Natural killer cell (primary cell): Measurements from ENCODE around the gene TNK1. TPM values are rescaled to one million over a fixed set of nuclear protein-coding genes. Genes with fewer than 3 reads are reported as not detected.
A peak's percentile ranks its signal among the peaks of the same experiment; 100 is the strongest.

Experiments used
- ATAC-seq, 3 donors: fragments of 150-1000 bp in 2 of 3; fragments of 200-7000 bp in 1 of 3; cut with Tn5 transposase; 1 replicate in 1 of 3; 2 replicates in 2 of 3; pipeline ENCODE4 v1.10.0; 2021; ENCODE audit warnings: mild to moderate bottlenecking in 2 of 3, moderate library complexity in 2 of 3
- DNase-seq, 2 donors: peaks; one replicate each; pipeline versions ENCODE4 v3.0.0 to v3.0.0-alpha.2; 2013 to 2021; ENCODE audit warnings: mixed read lengths in 1 of 2
- H3K27ac ChIP-seq: one replicate; pipeline ENCODE4 v1.5.1; 2013; ENCODE audit warnings: mild to moderate bottlenecking, low read length
- H3K27me3 ChIP-seq: one replicate; pipeline ENCODE4 v1.6.1; 2013; ENCODE audit warnings: low read length; ENCODE audit not compliant: control insufficient read depth, insufficient read depth
- H3K36me3 ChIP-seq: one replicate; pipeline ENCODE4 v1.6.1; 2013; ENCODE audit warnings: low read length; ENCODE audit not compliant: control insufficient read depth, insufficient read depth
- H3K4me1 ChIP-seq: one replicate; pipeline ENCODE4 v1.6.1; 2013; ENCODE audit warnings: low read length; ENCODE audit not compliant: control insufficient read depth, insufficient read depth
- H3K4me3 ChIP-seq: one replicate; pipeline ENCODE4 v1.5.1; 2013; ENCODE audit warnings: low read length
- H3K9me3 ChIP-seq: one replicate; pipeline ENCODE4 v1.6.1; 2013; ENCODE audit warnings: low read length; ENCODE audit not compliant: control insufficient read depth, insufficient read depth
- H3K27ac Mint-ChIP-seq, 2 donors: one replicate each; pipeline ENCODE4 v1.8.0; 2022; ENCODE audit warnings: mild to moderate bottlenecking in 2 of 2, mixed read lengths in 2 of 2, moderate library complexity in 1 of 2
- H3K27me3 Mint-ChIP-seq, 2 donors: one replicate each; pipeline ENCODE4 v1.8.0; 2022; ENCODE audit warnings: low read depth in 2 of 2, mixed read lengths in 2 of 2
- H3K36me3 Mint-ChIP-seq: one replicate; pipeline ENCODE4 v1.8.0; 2022; ENCODE audit warnings: mixed read lengths
- H3K4me1 Mint-ChIP-seq, 2 donors: one replicate each; pipeline ENCODE4 v1.8.0; 2022; ENCODE audit warnings: mixed read lengths in 2 of 2
- H3K4me3 Mint-ChIP-seq: one replicate; pipeline ENCODE4 v1.8.0; 2022; ENCODE audit warnings: mild to moderate bottlenecking, moderate library complexity, mixed read lengths
- H3K9me3 Mint-ChIP-seq, 2 donors: one replicate each; pipeline ENCODE4 v1.8.0; 2022; ENCODE audit warnings: mixed read lengths in 2 of 2
- WGBS: methylation state at CpG from one replicate; pipeline ENCODE4 v1.1.7; 2013; ENCODE audit warnings: missing lambda C conversion rate; ENCODE audit not compliant: insufficient coverage; 5-methylcytosine and 5-hydroxymethylcytosine counted together
- intact Hi-C: fragments of 100-400 bp; cut with micrococcal nuclease; formaldehyde crosslinking; loops from one replicate; pipeline ENCODE4 v1.14.2; 2022
- total RNA-seq, 4 donors: library from RNA; stranded (reverse); fragments of 120-200 nt in 1 of 4; gene quantifications; one replicate each; pipeline versions ENCODE4 v1.2.3 to v1.2.4, GENCODE V29; 2013 to 2022
- TF ChIP-seq, protein P1 (sequence below): fragments of 200-600 bp; IDR thresholded peaks from one replicate; pipeline ENCODE4 v1.8.0; 2022; ENCODE audit warnings: antibody characterized with exemption

Gene TNK1
- total RNA-seq, 3 donors from 2014 or later (not counting 1 experiment from before 2014, with no cell fraction given) = 0.18 to 1.7 (median 0.73) TPM

DNA sequence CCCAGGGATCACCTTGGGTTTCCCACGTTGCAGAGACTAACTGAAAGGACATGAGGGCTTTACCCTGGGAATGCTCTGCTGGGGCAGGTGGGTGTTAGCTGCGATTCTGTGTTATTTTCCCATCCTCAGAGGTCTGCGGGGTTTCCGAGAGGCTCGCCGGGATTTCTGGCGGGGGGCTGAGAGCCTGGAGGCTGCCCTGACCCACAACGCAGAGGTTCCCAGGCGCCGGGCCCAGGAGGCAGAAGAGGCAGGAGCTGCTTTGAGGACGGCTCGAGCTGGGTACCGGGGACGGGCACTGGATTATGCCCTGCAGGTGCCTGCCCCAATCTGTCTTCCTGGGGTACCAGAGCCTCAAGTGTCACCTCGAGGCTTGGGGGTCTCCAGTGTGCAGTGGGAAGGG, 37.6 kb upstream of the TNK1 start:
- no peak overlapping the region for H3K4me3 ChIP-seq
- H3K27ac ChIP-seq = no peak overlapping the region
- intact Hi-C loops = no loop called here
- Mint-ChIP-seq H3K27me3 (no peaks in the 10 kb centered on the region), H3K4me1 (peaks cover 6 to 27% of the 10 kb centered on the region in 2 donors), H3K4me3 (no peak overlapping the region), H3K9me3 (no peaks in the 10 kb centered on the region), H3K36me3 (no peaks in the 10 kb centered on the region), H3K27ac (no peak overlapping the region)
- ATAC-seq = no peak
- peaks cover 25% of the 10 kb centered on the region for H3K4me1 ChIP-seq
- DNase-seq = no peak
- no peaks in the 10 kb centered on the region for H3K9me3 ChIP-seq
- 92% methylated on average over 15 of the region's 15 CpGs for WGBS
- peaks cover 87% of the 10 kb centered on the region for H3K36me3 ChIP-seq
- H3K27me3 ChIP-seq = no peaks in the 10 kb centered on the region
- TF ChIP-seq, protein P1, sequence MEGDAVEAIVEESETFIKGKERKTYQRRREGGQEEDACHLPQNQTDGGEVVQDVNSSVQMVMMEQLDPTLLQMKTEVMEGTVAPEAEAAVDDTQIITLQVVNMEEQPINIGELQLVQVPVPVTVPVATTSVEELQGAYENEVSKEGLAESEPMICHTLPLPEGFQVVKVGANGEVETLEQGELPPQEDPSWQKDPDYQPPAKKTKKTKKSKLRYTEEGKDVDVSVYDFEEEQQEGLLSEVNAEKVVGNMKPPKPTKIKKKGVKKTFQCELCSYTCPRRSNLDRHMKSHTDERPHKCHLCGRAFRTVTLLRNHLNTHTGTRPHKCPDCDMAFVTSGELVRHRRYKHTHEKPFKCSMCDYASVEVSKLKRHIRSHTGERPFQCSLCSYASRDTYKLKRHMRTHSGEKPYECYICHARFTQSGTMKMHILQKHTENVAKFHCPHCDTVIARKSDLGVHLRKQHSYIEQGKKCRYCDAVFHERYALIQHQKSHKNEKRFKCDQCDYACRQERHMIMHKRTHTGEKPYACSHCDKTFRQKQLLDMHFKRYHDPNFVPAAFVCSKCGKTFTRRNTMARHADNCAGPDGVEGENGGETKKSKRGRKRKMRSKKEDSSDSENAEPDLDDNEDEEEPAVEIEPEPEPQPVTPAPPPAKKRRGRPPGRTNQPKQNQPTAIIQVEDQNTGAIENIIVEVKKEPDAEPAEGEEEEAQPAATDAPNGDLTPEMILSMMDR = no peak

DNA sequence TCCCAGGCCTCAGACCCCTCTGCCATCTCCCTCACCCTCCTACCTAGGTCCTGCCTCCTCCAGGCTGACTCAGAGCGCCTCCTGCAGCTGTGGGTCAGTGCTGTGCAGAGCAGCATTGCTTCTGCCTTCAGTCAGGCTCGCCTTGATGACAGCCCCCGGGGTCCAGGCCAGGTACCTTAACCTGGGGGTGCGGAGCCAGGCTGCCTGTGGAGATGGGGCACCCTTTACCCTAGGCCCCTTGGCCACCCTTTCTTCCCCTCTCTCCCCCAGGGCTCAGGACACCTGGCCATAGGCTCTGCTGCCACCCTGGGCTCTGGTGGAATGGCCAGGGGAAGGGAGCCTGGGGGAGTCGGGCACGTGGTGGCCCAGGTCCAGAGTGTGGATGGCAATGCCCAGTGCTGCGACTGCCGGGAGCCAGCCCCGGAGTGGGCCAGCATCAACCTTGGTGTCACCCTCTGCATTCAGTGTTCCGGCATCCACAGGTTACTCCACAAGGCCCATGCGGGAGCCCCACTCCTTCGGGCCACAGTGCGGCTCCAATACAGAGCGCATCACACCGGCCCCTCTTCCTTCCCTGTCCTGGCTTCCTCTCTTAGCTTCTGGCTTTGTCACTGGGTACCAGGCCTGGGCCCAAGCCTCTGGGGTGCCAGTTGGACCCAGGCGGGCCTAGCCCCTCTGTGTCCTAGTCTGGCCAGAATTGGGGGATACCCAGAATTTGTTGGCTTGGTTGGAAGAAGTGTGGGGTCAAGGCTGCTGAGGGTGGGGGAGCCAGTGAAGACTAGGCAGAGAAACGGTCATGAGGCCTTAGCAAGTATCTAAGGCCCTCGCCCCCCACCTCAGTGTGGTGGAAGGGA, 33.9 kb upstream of the TNK1 start:
- H3K9me3 ChIP-seq = no peaks in the 10 kb centered on the region
- peaks cover 64% of the 10 kb centered on the region for H3K36me3 ChIP-seq
- H3K27me3 Mint-ChIP-seq = no peaks in the 10 kb centered on the region
- H3K4me1 Mint-ChIP-seq = peaks cover 0 to 31% of the 10 kb centered on the region in 2 donors
- H3K27me3 ChIP-seq = no peaks in the 10 kb centered on the region
- peaks cover 7% of the 10 kb centered on the region for H3K4me1 ChIP-seq
- TF ChIP-seq, protein P1 = no peak
- H3K4me3 ChIP-seq = no peak overlapping the region
- intact Hi-C loops = loop anchor here (1.0 kb wide), 1 partner anchor 67 kb away; no protein-coding TSS in a partner anchor
- no peak overlapping the region for H3K4me3 Mint-ChIP-seq
- ATAC-seq (no peak), DNase-seq (no peak)
- no peaks in the 10 kb centered on the region for H3K36me3 Mint-ChIP-seq
- H3K9me3 Mint-ChIP-seq = no peaks in the 10 kb centered on the region
- H3K27ac Mint-ChIP-seq = peak overlapping the region in 1 of 2 donors; percentile 89
- H3K27ac ChIP-seq = no peak overlapping the region
- WGBS = 96% methylated on average over 18 of the region's 18 CpGs

DNA sequence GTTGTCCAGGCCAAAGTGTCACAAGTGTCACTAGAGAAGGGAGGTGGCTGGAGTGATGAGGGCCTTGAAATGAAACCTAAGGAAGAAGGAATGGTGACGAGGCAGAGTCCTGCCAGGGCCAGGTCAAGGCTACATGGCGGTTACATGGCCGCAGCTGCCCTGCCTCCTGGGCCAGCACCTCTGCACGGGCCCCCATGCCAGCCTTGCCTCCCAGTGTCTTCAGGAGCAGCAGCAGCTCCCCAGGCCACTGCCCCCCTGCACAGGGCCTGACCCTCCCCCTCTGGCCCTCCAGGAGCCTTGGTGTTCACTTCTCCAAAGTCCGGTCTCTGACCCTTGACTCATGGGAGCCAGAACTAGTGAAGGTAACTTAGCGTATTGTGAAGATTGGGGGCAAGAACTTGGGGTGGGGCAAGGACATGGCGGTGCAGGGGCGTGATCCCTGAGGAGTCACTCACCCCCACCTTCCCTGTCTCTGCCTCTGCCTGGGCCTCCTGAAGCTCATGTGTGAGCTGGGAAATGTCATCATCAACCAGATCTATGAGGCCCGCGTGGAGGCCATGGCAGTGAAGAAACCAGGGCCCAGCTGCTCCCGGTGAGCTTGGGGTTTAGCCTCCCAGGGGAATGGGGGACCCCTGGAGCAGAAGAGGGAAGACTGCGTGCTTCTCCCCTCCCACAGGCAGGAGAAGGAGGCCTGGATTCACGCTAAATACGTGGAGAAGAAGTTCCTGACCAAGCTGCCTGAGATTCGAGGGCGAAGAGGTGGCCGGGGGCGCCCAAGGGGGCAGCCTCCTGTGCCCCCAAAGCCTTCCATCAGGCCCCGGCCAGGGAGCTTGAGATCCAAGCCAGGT, 33.0 kb upstream of the TNK1 start:
- H3K27ac ChIP-seq = no peak overlapping the region
- H3K36me3 ChIP-seq = peaks cover 57% of the 10 kb centered on the region
- no peaks in the 10 kb centered on the region for H3K27me3 ChIP-seq
- H3K9me3 Mint-ChIP-seq = no peaks in the 10 kb centered on the region
- peaks cover 16% of the 10 kb centered on the region for H3K4me1 ChIP-seq
- H3K4me1 Mint-ChIP-seq = peaks cover 7 to 39% of the 10 kb centered on the region in 2 donors
- no peak overlapping the region for H3K4me3 ChIP-seq
- H3K27ac Mint-ChIP-seq = peak overlapping the region; percentile 58 to 89
- no peaks in the 10 kb centered on the region for H3K9me3 ChIP-seq
- intact Hi-C loops = no loop called here
- H3K4me3 Mint-ChIP-seq = no peak overlapping the region
- no peaks in the 10 kb centered on the region for H3K27me3 Mint-ChIP-seq
- ATAC-seq (no peak), DNase-seq (no peak)
- TF ChIP-seq, protein P1 = no peak
- H3K36me3 Mint-ChIP-seq = no peaks in the 10 kb centered on the region
- WGBS = 95% methylated on average over 18 of the region's 19 CpGs
